Activated naive CD4-positive, alpha-beta T cell treated with anti-CD3 and anti-CD28 coated beads for 36 hours (primary cell): ENCODE measurements around the gene SLCO4A1. TPM values are rescaled to one million over a fixed set of nuclear protein-coding genes. Genes with fewer than 3 reads are reported as not detected.

ENCODE experiments used
- CTCF ChIA-PET: fragments of 350-600 bp; sonication (Branson Sonifier 250); formaldehyde crosslinking; loops from one replicate; lab custom pipeline; 2021; ENCODE audit warnings: antibody characterized with exemption; lab: Charles Lee
- DNase-seq: peaks from one replicate; pipeline ENCODE4 v3.0.0-alpha.2; 2020
- H3K27ac Mint-ChIP-seq: one replicate; pipeline ENCODE4 v1.8.0; 2021; ENCODE audit warnings: mild to moderate bottlenecking, mixed read lengths
- H3K27me3 Mint-ChIP-seq: one replicate; pipeline ENCODE4 v1.8.0; 2021; ENCODE audit warnings: low read depth, mixed read lengths
- H3K36me3 Mint-ChIP-seq: one replicate; pipeline ENCODE4 v1.8.0; 2021; ENCODE audit warnings: low read depth, mixed read lengths
- H3K4me1 Mint-ChIP-seq: one replicate; pipeline ENCODE4 v1.8.0; 2021; ENCODE audit warnings: low read depth, mixed read lengths
- H3K4me3 Mint-ChIP-seq: one replicate; pipeline ENCODE4 v1.8.0; 2021; ENCODE audit warnings: mild to moderate bottlenecking, moderate library complexity, mixed read lengths
- H3K9me3 Mint-ChIP-seq: one replicate; pipeline ENCODE4 v1.8.0; 2021; ENCODE audit warnings: mixed read lengths
- intact Hi-C: fragments of 100-400 bp; cut with micrococcal nuclease; formaldehyde crosslinking; loops from one replicate; pipeline ENCODE4 v1.15.1; 2023
- total RNA-seq, 2 experiments: library from RNA; stranded (reverse); gene quantifications; one replicate each; pipeline ENCODE4 v1.2.3, GENCODE V29; 2021

Gene SLCO4A1
- total RNA-seq, 2 experiments from 2014 or later: 22.4 to 22.6 TPM

DNA sequence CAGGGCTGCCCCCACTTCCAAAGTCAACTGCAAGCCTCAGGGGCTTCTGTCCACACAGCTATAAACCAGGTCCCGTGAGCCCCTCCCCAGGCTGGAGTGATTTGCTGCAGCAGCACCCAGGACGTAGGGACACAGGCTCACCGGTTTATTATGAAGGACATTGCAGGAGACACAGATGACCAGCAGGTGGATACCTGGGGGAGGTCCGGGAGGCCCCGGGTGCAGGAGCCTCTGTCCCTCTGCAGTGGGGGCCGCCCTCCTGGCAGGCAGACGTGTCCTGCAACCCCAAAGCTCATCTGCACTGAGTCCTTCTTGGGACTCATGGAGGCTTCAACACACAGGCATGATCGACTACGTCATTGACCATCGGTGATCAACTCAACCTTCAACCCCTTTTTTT, 51.8 kb downstream of the SLCO4A1 start:
- Mint-ChIP-seq H3K4me3 (no peak overlapping the region), H3K27ac (no peak overlapping the region), H3K9me3 (no peaks in the 10 kb centered on the region), H3K27me3 (peaks cover 2% of the 10 kb centered on the region), H3K4me1 (peaks cover 2% of the 10 kb centered on the region), H3K36me3 (no peaks in the 10 kb centered on the region)
- intact Hi-C loops: no loop called here
- DNase-seq: no peak
- CTCF ChIA-PET: interaction anchor here (1.5 kb wide), 1 partner anchor 12 kb away, joined by 3 read pairs; no protein-coding TSS in a partner anchor

DNA sequence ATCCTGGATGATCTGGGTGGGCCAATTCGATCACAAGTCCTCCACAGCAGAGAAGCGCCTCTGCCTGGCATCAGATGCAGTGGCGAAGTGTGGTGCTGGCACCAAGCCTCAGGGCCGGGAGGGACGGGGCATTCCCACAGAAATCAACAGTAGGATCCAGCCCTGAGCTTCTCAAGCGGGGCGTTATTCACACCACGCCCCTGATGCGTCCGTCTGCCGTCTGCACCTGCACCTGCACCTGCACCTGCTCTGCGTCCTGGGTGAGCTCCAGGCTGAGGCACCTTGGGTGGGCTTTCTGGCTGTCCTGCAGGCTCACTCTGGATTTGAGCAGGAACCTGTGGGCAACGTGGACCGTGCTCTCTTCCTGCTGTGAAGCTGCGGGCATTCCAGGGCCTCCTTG, 52.6 kb downstream of the SLCO4A1 start:
- H3K4me1 Mint-ChIP-seq: peaks cover 2% of the 10 kb centered on the region
- H3K36me3 Mint-ChIP-seq: no peaks in the 10 kb centered on the region
- H3K9me3 Mint-ChIP-seq: no peaks in the 10 kb centered on the region
- peaks cover 2% of the 10 kb centered on the region for H3K27me3 Mint-ChIP-seq
- intact Hi-C loops: no loop called here
- H3K27ac Mint-ChIP-seq: no peak overlapping the region
- no peak for DNase-seq
- CTCF ChIA-PET: interaction anchor here (1.1 to 1.5 kb wide), 2 partner anchors 11 to 97 kb away, joined by 3 read pairs; no protein-coding TSS in a partner anchor
- no peak overlapping the region for H3K4me3 Mint-ChIP-seq

DNA sequence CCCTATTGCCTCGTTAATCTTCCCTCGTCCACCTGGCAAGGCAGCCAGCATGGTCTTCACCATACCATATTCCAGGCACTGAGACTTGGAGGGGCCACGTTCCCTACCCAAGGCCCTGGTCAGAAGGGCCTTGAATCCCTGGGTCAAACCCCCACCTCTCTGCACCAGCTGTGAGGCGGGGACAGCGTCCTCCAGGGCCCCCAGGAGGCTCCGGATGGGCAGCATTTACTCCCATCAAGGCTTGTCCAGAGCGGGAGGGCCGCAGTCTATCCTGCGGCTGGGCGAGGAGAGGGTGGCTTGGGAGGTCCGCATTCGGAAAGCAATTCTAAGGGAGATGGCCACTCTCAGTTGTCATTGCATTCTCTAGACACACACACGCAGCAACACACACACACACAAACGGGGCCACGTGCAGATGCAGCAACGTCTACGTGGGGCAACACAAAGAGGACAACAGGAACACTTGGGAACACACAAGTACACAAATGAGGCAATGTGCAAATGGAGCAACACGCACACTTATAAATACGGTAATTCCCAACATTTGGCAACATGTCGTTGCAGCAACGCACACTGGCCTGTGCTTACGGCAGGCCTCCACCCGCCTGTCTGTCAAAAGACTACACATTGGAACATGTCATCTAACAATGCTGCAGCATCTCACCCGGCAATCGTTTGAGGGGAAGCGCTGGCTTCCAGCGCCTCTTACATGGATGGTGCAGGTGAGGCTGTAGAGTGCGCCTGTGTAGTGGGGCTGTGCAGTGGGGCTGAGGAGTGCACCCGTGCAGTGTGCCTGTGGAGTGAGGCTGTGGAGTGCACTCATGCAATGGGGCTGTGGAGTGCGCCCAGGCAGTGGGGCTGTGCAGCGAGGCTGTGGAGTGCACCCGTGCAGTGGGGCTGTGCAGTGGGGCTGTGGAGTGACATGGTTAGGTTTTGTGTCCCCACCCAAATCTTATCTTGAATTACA, 53.4 kb downstream of the SLCO4A1 start:
- intact Hi-C loops: no loop called here
- no peaks in the 10 kb centered on the region for H3K36me3 Mint-ChIP-seq
- peaks cover 2% of the 10 kb centered on the region for H3K4me1 Mint-ChIP-seq
- no peaks in the 10 kb centered on the region for H3K9me3 Mint-ChIP-seq
- no peak overlapping the region for H3K4me3 Mint-ChIP-seq
- CTCF ChIA-PET: interaction anchor here (1.1 to 1.5 kb wide), 2 partner anchors 10 to 96 kb away, joined by 3 read pairs; no protein-coding TSS in a partner anchor
- no peak for DNase-seq
- peaks cover 2% of the 10 kb centered on the region for H3K27me3 Mint-ChIP-seq
- no peak overlapping the region for H3K27ac Mint-ChIP-seq

DNA sequence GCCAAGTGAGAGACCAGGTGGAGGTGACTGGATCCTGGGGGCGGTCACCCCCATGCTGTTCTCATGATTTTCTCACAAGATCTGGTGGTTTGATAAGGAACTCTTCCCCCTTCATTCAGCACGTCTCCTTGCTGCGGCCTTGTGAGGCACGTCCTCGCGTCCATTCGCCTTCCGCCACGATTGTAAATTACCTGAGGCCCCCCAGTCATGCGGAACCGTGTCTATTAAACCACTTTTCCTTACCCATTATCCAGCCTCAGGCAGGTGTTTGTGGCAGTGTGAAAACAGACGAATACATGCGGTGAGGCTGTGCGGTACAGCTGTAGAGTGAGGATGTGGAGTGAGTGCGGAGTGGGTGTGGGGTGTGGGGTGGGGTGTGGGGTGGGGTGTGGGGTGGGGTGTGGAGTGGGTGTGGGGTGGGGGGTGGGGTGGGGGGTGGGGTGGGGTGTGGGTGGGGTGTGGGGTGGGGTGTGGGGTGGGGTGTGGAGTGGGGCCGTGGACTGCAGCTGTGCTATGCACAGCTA, 54.2 kb downstream of the SLCO4A1 start:
- Mint-ChIP-seq H3K27ac (no peak overlapping the region), H3K4me3 (no peak overlapping the region), H3K27me3 (peaks cover 2% of the 10 kb centered on the region), H3K4me1 (peaks cover 2% of the 10 kb centered on the region), H3K36me3 (no peaks in the 10 kb centered on the region), H3K9me3 (no peaks in the 10 kb centered on the region)
- DNase-seq: no peak
- CTCF ChIA-PET: no interaction called here
- intact Hi-C loops: no loop called here

DNA sequence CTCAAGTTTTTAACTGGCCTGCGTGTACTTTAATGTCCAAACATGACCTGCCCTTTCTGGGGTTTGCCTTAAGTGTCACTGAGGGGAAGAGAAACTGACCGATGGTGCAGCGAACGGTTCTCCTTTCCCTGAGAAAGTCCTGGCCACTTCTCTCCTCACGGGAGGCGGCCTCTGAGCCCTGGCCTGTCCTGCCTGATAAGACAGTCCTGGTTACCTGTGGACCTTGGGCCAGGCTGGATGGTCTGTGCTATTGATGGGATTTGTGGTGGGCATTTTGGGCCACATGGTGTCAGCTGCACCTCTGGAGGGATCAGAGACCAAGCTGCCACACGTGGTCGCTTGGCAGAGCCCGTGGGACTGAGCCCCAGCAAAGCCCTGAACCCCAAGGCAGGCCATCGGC, 54.7 kb downstream of the SLCO4A1 start:
- Mint-ChIP-seq H3K4me3 (no peak overlapping the region), H3K4me1 (peaks cover 2% of the 10 kb centered on the region), H3K9me3 (no peaks in the 10 kb centered on the region), H3K36me3 (no peaks in the 10 kb centered on the region), H3K27me3 (peaks cover 2% of the 10 kb centered on the region), H3K27ac (no peak overlapping the region)
- CTCF ChIA-PET: no interaction called here
- DNase-seq: no peak
- intact Hi-C loops: no loop called here

DNA sequence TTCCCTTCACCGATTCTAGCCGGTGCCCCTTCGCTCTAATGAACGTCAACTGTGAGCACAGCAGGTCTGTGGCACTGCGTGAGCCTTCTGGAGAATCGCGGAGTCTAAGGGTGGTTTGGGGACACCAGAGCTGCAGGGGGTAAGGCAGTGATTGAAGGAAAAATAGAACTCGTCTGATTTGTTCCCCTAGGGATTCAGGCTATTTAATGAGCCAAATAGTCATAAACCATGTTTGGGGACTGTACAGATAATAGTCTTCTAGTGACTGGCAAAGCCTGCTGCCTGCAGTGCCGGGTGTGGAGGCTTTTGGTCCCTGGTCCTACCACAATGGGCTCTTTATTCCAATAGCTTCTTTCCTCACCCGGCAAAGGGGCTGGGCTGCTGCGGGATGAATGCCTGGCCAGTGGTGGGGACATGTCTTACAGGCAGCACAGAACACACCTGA, 55.2 kb downstream of the SLCO4A1 start:
- Mint-ChIP-seq H3K36me3 (no peaks in the 10 kb centered on the region), H3K9me3 (no peaks in the 10 kb centered on the region), H3K27ac (no peak overlapping the region), H3K4me1 (peaks cover 2% of the 10 kb centered on the region), H3K4me3 (no peak overlapping the region), H3K27me3 (peaks cover 2% of the 10 kb centered on the region)
- intact Hi-C loops: no loop called here
- DNase-seq: no peak
- CTCF ChIA-PET: interaction anchor here (0.6 kb wide), 1 partner anchor 84 kb away, joined by 3 read pairs; no protein-coding TSS in a partner anchor

DNA sequence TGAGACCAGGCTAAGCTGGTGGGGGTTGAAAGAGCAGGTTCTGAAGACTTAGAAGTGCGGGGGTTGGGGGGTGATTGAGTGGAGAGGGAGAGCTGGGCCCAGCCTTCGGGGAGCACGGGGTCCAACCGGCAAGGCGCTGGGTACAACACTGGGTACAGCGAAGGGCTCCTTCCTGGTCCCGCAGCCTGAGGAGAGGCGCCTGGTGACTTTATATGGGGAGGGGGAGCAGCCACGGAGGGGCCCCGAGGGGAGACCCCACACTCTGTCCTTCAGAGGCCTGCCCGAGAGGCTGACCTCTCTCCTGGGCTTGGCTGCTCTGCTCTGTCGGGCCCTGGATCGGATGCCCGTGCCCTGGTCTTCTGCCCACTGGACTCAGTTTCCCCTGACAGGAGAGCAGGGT, 55.9 kb downstream of the SLCO4A1 start:
- Mint-ChIP-seq H3K9me3 (no peaks in the 10 kb centered on the region), H3K27ac (no peak overlapping the region), H3K36me3 (no peaks in the 10 kb centered on the region), H3K4me3 (no peak overlapping the region), H3K27me3 (no peaks in the 10 kb centered on the region), H3K4me1 (peaks cover 2% of the 10 kb centered on the region)
- intact Hi-C loops: no loop called here
- CTCF ChIA-PET: no interaction called here
- DNase-seq: no peak

DNA sequence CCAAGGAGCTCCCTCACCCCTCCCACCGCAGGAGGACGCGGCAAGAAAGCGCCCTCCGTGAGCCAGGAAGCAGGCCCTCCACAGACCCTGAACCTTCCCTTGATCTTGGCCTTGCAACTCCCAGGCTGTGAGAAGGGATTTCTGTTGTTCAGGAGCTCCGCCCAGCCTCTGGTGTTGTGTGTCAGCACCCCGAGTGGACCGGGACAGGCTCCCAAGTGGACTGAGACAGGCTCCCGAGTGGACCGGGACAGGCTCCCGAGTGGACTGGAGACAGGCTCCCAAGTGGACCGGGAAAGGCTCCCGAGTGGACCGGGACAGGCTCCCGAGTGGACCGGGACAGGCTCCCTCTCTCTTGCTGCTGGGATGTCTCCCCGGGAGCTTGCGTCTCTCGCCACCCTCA, 57.0 kb downstream of the SLCO4A1 start:
- no peaks in the 10 kb centered on the region for H3K27me3 Mint-ChIP-seq
- peaks cover 4% of the 10 kb centered on the region for H3K4me1 Mint-ChIP-seq
- intact Hi-C loops: no loop called here
- no peak overlapping the region for H3K27ac Mint-ChIP-seq
- DNase-seq: no peak
- CTCF ChIA-PET: no interaction called here
- no peak overlapping the region for H3K4me3 Mint-ChIP-seq
- H3K9me3 Mint-ChIP-seq: no peaks in the 10 kb centered on the region
- no peaks in the 10 kb centered on the region for H3K36me3 Mint-ChIP-seq

DNA sequence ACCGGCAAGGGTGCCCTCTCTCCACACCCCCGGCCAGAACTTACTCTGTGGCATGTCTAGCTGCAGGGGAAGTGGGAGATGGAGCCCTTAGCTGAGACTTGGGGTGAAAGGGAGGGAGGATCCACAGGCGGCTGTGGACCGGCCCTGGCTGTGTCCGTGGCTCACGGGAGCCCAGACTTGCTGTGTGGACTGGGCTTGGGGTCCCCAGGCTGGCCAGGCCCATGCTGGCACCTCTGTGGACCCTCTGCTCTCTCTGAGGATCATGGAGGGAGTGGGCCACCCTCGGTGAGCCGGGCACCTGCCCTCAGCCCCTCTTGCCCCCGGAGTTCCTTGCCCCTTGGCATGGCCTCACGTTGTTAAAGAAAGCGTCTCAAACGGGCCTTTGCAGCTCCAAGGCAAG, 57.4 kb downstream of the SLCO4A1 start:
- CTCF ChIA-PET: no interaction called here
- Mint-ChIP-seq H3K27ac (no peak overlapping the region), H3K9me3 (no peaks in the 10 kb centered on the region), H3K4me3 (no peak overlapping the region), H3K4me1 (peaks cover 4% of the 10 kb centered on the region), H3K36me3 (no peaks in the 10 kb centered on the region), H3K27me3 (no peaks in the 10 kb centered on the region)
- no peak for DNase-seq
- intact Hi-C loops: loop anchor here (5.0 kb wide), 1 partner anchor 108 kb away; no protein-coding TSS in a partner anchor

DNA sequence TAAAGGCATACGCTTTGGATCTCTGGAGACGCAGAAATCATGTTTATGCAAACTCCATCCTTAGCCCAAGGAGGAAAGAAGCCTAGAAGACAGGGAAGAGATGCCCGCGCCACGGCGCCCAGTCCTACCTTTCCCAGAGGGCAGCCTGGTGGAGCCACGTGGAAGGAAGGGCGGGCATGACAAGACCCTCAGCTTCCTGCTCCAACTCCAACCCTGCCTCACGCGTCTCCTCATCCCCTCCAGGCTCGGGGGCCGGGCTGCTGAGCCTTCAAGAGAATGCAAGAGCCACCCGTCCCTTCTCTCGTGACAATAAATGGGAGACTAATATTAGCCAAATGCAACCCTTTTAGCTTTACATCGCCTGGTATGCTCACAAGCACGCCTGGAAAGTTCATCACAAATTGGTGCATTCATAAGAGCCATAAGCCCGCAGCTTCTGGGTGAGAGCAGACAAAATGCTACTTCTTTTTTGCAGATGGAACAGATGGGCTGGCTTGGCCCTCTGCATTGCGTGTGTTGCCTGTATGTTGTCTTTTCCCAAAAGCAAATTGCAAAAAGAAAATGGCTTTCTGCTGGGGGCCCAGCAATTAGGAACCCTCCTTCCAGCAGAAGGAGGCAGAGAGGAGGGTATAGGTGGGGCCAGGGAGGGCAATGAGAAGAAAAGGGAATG, 58.1 kb downstream of the SLCO4A1 start:
- intact Hi-C loops: loop anchor here (5.0 kb wide), 1 partner anchor 107 kb away; no protein-coding TSS in a partner anchor
- no peak for DNase-seq
- Mint-ChIP-seq H3K36me3 (no peaks in the 10 kb centered on the region), H3K9me3 (no peaks in the 10 kb centered on the region), H3K27ac (no peak overlapping the region), H3K4me1 (peaks cover 4% of the 10 kb centered on the region), H3K27me3 (no peaks in the 10 kb centered on the region), H3K4me3 (no peak overlapping the region)
- CTCF ChIA-PET: no interaction called here

DNA sequence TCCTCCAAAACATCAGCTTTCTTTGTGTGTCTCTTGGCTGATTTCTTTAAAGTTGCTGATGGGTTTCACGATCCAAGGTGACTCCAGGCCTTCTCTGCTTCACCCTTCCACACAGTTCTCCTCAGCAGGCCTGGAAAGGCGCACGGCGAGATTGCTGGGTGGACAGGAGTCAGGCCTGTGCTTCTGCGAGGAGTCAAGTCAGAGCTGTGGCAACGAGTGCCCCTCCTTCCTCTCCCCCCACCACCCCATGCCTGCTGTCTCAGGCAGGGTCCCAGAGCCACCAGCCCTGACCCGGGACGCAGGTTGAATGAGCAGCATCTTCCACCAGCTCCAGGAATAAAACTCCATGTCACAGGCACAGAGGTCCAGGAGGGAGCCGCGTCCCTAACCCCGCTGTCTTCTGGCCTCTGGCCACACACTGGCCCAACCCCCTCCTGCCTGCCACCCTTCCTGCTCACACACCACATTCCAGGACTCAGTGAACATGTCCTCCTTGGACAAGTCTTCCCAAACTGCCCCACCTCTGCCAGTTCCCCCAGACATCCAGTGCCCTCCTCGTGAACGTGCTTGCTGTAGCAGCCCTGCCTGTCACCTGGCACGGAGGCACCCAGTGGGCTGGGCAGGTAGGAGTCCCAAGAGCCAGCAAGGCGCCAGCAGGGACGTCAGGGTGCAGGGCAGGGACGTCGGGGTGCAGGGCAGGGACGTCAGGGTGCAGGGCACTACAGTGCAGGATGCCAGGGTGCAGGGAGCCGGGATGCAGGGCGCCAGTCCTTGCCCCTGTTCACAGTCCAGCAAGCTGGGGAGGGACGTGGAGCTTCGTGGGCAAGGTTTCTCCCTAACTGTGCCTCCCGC, 59.1 kb downstream of the SLCO4A1 start:
- Mint-ChIP-seq H3K27me3 (no peaks in the 10 kb centered on the region), H3K9me3 (no peaks in the 10 kb centered on the region), H3K4me1 (peaks cover 3% of the 10 kb centered on the region), H3K4me3 (no peak overlapping the region), H3K27ac (no peak overlapping the region), H3K36me3 (no peaks in the 10 kb centered on the region)
- intact Hi-C loops: loop anchor here (5.0 kb wide), 1 partner anchor 106 kb away; no protein-coding TSS in a partner anchor
- DNase-seq: no peak
- CTCF ChIA-PET: no interaction called here

DNA sequence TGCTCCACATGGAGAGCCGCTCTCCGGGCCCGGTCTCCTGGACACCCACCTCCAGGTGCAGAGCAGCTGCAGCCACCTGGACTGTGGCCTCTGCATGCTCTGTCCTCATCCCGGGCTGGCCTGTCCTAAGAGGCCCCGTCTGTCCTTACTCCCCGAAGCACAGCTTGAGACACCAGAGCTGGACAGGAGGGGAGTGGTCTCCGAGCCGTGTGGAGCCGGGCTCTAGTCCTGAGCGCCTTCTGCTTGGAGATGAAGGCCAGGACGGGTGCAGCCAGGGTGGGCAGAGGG, 59.7 kb downstream of the SLCO4A1 start:
- CTCF ChIA-PET: no interaction called here

More for the DNA sequence above, 59.7 kb downstream of the SLCO4A1 start:
- Mint-ChIP-seq H3K4me1 (peaks cover 2% of the 10 kb centered on the region), H3K36me3 (no peaks in the 10 kb centered on the region), H3K27me3 (no peaks in the 10 kb centered on the region), H3K27ac (no peak overlapping the region), H3K9me3 (no peaks in the 10 kb centered on the region), H3K4me3 (no peak overlapping the region)
- intact Hi-C loops: loop anchor here (5.0 kb wide), 1 partner anchor 105 kb away; no protein-coding TSS in a partner anchor
- DNase-seq: no peak
